ENCODE results near the gene HMGB1. TPM values are rescaled to one million over a fixed set of nuclear protein-coding genes. Genes with fewer than 3 reads are reported as not detected.

The HMGB1 gene
- total RNA-seq, 2 experiments from 2014 or later = 611 to 615 TPM

Other genes with a start within 250 kb of the HMGB1 start
- gene KATNAL1, start 158.4 kb downstream of the HMGB1 start, total RNA-seq = 10 to 100 TPM; 27.8 to 29.4 TPM
- gene UBE2L5, start 43.4 kb downstream of the HMGB1 start, total RNA-seq = under 1 TPM in 1 of 2 experiments, not detected in 1; 0.20 TPM
- 10 to 100 TPM; 19.7 to 21.8 TPM for gene USPL1, start 152.0 kb upstream of the HMGB1 start, total RNA-seq

Data from activated CD4-positive, alpha-beta memory T cell treated with anti-CD3 and anti-CD28 coated beads, Interleukin-2, amount 10 ng/mL, durations not matched to agents 7 days and 5 days (primary cell).